BLaER1 treated with 17β-estradiol and CSF1 and Interleukin-3, amounts not matched to agents 10 nM and 100 nM (cell line): ENCODE measurements around the gene MOGAT3.
A peak's percentile ranks its signal among the peaks of the same experiment; 100 is the strongest.

Experiments used
- H3K27ac ChIP-seq, 11 experiments: shearing (Covaris generic); formaldehyde crosslinking; 2 replicates each; pipeline ENCODE4 v1.8.1; 2022
- H3K27me3 ChIP-seq, 11 experiments: shearing (Covaris generic); formaldehyde crosslinking; 2 replicates each; pipeline ENCODE4 v1.8.1; 2022
- H3K36me3 ChIP-seq, 11 experiments: shearing (Covaris generic); formaldehyde crosslinking; 2 replicates each; pipeline ENCODE4 v1.8.1; 2022
- H3K4me1 ChIP-seq, 10 experiments: shearing (Covaris generic); formaldehyde crosslinking; 2 replicates each; pipeline ENCODE4 v1.8.1; 2022
- H3K4me2 ChIP-seq, 11 experiments: shearing (Covaris generic); formaldehyde crosslinking; 2 replicates each; pipeline ENCODE4 v1.8.1; 2022
- H3K4me3 ChIP-seq, 10 experiments: shearing (Covaris generic); formaldehyde crosslinking; 2 replicates each; pipeline ENCODE4 v1.8.1; 2022
- H3K9ac ChIP-seq, 11 experiments: shearing (Covaris generic); formaldehyde crosslinking; 2 replicates each; pipeline ENCODE4 v1.8.1; 2022
- H3K9me3 ChIP-seq, 11 experiments: shearing (Covaris generic); formaldehyde crosslinking; replicated peaks in 1 of 11; 2 replicates each; pipeline ENCODE4 v1.8.1; 2022
- H4K20me1 ChIP-seq, 11 experiments: shearing (Covaris generic); formaldehyde crosslinking; 2 replicates each; pipeline ENCODE4 v1.8.1; 2022
- Cebpa-rat ChIP-seq, 11 experiments: shearing (Covaris generic); IDR thresholded peaks; 2 replicates each; pipeline ENCODE4 v1.8.1; 2022

Gene MOGAT3

DNA sequence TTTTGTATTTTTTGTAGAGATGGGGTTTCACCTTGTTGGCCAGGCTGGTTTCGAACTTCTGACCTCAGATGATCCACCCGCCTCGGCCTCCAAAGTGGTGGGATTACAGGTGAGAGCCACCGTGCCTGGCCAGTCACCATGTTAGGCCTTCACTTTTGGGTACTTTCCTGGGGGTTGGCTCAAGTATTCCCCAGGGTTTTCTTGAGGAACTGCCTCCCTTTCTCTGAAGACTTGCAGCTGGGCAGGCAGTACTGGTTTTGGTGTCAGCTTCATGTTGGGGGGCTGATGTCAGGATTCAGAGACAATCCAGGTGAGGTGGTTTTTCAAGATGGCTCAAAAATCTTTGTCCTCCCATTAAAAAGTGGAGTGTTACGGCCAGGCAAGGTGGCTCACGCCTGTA is 24.8 kb upstream of the MOGAT3 start:
- Histone ChIP-seq H3K27me3 (no peaks in the 10 kb centered on the region), H4K20me1 (peaks cover 0 to 67% (median 22%) of the 10 kb centered on the region in 11 experiments; a peak in 16 of 22 replicates), H3K36me3 (peaks cover 57 to 94% (median 79%) of the 10 kb centered on the region in 11 experiments), H3K9me3 (no peaks in the 10 kb centered on the region), H3K9ac (no peak overlapping the region), H3K4me3 (no peak overlapping the region), H3K4me1 (peaks cover 11 to 46% (median 33%) of the 10 kb centered on the region in 10 experiments; a peak in 19 of 20 replicates), H3K4me2 (peak overlapping the region in 5 of 11 experiments; percentile 2 to 25 (median 9); a peak in 5 of 22 replicates), H3K27ac (no peak overlapping the region)
- TF ChIP-seq Cebpa-rat (IDR thresholded peaks at IDR 0.05), result no peak

DNA sequence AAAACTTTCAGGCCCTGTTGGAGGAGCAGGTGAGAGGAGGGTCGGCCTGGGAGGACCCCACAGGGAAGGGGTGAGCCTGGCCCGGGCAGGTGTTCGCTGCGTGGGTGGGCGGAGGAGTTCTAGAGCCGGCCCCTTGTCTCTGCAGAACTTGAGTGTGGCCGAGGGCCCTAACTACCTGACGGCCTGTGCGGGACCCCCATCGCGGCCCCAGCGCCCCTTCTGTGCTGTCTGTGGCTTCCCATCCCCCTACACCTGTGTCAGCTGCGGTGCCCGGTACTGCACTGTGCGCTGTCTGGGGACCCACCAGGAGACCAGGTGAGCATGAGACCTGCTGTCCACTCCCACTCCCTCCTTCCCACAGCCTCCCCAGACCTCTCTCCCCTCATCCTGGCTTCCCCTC is 22.7 kb upstream of the MOGAT3 start:
- Histone ChIP-seq H3K4me3 (no peak overlapping the region), H4K20me1 (peaks cover 4 to 74% (median 28%) of the 10 kb centered on the region in 11 experiments; a peak in 17 of 22 replicates), H3K36me3 (peaks cover 48 to 80% (median 66%) of the 10 kb centered on the region in 11 experiments), H3K27me3 (no peaks in the 10 kb centered on the region), H3K27ac (no peak overlapping the region), H3K4me2 (no peak overlapping the region), H3K4me1 (peaks cover 28 to 59% (median 47%) of the 10 kb centered on the region in 10 experiments), H3K9me3 (no peaks in the 10 kb centered on the region), H3K9ac (no peak overlapping the region)
- no peak for TF ChIP-seq Cebpa-rat (IDR thresholded peaks at IDR 0.05)

DNA sequence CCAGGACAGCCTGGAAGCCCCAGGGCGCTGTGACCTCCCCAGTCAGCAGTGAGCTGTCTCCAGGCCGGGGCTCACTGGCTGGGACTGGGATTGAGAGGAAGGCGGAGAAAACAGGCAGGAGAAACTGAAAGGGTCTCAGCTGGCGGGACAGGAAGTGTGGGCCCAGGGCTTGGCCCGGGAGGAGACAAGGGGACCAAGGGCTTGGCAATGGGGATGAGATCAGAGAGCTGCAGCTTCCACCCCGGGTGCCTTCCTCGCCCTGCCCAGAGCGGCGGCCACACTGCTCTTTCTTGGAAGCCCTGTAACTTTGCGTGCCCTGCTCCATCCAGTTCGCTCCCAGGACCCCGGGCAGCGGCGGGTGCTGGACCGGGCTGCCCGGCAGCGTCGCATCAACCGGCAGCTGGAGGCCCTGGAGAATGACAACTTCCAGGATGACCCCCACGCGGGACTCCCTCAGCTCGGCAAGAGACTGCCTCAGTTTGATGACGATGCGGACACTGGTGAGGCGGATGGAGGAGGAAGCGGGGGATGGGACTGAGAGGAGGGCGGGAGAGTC is 21.5 kb upstream of the MOGAT3 start:
- TF ChIP-seq Cebpa-rat (IDR thresholded peaks at IDR 0.05), result no peak
- Histone ChIP-seq H3K4me2 (peak overlapping the region in 2 of 11 experiments; percentile 15 to 16; a peak in 1 of 22 replicates), H3K36me3 (peaks cover 39 to 70% (median 57%) of the 10 kb centered on the region in 11 experiments), H3K27me3 (no peaks in the 10 kb centered on the region), H3K4me3 (no peak overlapping the region), H3K9ac (no peak overlapping the region), H4K20me1 (peaks cover 4 to 64% (median 28%) of the 10 kb centered on the region in 11 experiments; a peak in 17 of 22 replicates), H3K9me3 (no peaks in the 10 kb centered on the region), H3K4me1 (peaks cover 27 to 60% (median 48%) of the 10 kb centered on the region in 10 experiments), H3K27ac (peak overlapping the region in 3 of 11 experiments; percentile 9 to 25 (median 20); a peak in 1 of 22 replicates)

DNA sequence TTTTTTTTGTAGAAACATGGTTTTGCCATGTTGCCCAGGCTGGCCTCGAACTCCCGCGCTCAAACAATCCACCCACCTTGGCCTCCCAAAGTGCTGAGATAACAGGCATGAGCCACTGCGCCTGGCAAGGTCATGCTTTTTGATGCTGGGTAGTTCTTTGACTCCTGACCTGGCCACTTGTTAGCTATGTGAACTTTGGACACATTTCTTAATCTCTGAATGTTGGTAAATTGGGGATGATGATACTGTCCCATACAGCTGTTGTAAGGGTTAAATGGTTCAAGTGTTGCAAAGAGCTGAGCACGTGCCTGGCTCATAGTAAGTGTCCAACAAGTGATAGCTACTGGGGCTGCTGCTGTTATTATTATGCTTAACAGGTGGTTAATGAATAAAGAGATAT is 19.5 kb upstream of the MOGAT3 start:
- H3K27me3 ChIP-seq, result no peaks in the 10 kb centered on the region
- H3K4me2 ChIP-seq, result peak overlapping the region in 9 of 11 experiments; percentile 7 to 100 (median 91); a peak in 13 of 22 replicates
- peaks cover 38 to 66% (median 48%) of the 10 kb centered on the region in 10 experiments for H3K4me1 ChIP-seq
- H3K9me3 ChIP-seq, result no peaks in the 10 kb centered on the region
- H4K20me1 ChIP-seq, result peaks cover 4 to 51% (median 28%) of the 10 kb centered on the region in 11 experiments; a peak in 17 of 22 replicates
- no peak for TF ChIP-seq Cebpa-rat (IDR thresholded peaks at IDR 0.05)
- no peak overlapping the region for H3K4me3 ChIP-seq
- peak overlapping the region in 2 of 11 experiments; percentile 82 to 87; a peak in 2 of 22 replicates for H3K9ac ChIP-seq
- no peak overlapping the region for H3K27ac ChIP-seq
- H3K36me3 ChIP-seq, result peaks cover 34 to 59% (median 50%) of the 10 kb centered on the region in 11 experiments

DNA sequence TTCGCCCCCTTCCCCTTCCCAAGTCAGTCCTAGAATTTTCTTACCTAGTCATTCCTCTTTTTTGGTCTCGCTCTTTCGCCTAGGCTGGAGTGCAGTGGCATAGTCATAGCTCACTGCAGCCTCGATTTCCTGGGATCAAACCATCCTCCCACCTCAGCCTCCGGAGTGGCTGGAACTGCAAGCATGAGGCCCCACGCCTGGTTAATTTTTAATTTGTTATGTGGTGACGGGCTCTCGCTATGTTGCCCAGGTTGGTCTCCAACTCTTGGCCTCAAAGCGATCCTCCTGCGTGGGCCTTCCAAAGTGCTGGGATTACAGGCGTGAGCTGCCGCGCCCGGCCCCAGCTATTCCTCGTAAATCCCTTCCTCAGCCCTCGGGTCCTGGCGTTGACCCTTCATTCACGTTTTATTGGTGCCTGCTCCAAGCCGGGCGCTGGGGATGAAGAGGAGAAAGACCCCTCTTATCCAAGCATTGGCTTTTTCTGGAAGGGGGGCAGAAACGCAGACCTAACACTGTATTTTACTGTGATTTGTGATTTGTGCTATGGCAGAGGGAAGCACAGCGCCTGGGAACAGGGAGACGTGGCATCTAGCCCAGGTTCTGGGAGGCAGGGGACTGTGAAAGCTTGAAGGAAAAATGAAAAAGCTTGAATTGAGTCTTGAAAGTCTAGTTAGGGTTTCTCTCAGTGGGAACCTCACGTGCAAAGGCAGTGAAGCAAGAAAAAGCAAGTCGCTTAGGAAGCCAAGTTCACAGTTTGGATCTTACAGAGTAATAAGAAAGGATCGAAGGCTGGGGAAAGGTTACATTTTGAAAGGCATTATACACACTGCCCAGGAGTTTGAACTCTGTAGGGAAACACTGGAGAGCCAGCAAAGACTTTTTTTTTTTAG is 17.6 kb upstream of the MOGAT3 start:
- H3K9me3 ChIP-seq, result no peaks in the 10 kb centered on the region
- peaks cover 16 to 59% (median 49%) of the 10 kb centered on the region in 11 experiments for H3K36me3 ChIP-seq
- peak overlapping the region; percentile 77 to 91 (median 82) for H3K9ac ChIP-seq
- no peak for TF ChIP-seq Cebpa-rat (IDR thresholded peaks at IDR 0.05)
- H3K4me2 ChIP-seq, result peak overlapping the region; percentile 88 to 100 (median 93)
- peak overlapping the region; percentile 73 to 90 (median 80) for H3K4me3 ChIP-seq
- H3K4me1 ChIP-seq, result peaks cover 35 to 69% (median 54%) of the 10 kb centered on the region in 10 experiments
- no peaks in the 10 kb centered on the region for H3K27me3 ChIP-seq
- H3K27ac ChIP-seq, result peak overlapping the region; percentile 76 to 96 (median 84)
- H4K20me1 ChIP-seq, result peaks cover 4 to 39% (median 25%) of the 10 kb centered on the region in 11 experiments; a peak in 17 of 22 replicates

DNA sequence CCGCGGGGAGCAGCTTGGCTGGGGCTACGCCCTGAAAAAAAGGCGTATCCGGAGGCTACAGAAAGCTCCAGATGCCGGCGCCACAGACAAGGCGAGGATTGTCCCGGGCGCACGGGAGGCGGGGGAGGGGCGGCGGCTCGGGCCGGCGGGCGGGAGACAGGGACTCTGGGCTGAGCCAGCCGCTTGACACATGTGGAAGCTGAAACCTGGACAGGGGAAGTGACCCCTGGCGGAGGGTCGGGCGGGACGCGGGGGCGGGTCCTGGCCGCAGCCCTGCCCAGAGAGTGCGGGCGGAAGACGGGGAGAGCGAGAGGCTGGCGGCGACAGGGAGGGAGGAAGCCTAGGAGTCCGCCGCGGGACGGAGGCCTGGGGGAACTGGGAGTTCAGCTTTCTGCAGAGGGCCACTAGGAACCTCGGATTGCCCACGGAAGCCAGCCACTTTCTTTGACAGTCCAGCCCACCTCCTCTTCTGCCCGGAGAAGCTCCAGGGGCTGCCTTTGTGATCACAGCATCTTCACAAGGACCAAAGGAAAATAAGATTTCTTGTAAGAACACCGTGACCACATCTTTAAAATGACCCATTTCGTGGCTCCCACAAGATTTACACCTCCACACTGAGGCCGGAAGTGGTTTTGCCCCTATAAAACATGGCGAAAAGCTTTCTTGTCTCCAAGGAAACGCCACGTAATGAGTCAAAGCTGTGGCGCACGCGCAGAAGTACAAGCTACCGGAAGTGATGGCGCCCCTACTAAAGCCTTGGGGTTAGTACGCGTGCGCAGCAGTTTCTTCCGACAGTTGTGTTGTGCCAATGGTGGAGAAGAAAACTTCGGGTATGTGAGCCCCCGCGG is 16.8 kb upstream of the MOGAT3 start, which contains the start of the genes PLOD3 and ZNHIT1:
PLOD3 (minus strand) TSS at position 194 of the 848 bp plus-strand sequence. CDS start 307 bp downstream, outside the sequence.
ZNHIT1 (plus strand) TSS at position 778 of the 848 bp plus-strand sequence; CDS start at position 809, 31 bp downstream.
- TF ChIP-seq Cebpa-rat (IDR thresholded peaks at IDR 0.05), result no peak
- peak within 1 kb of the TSS; percentile 73 to 90 (median 80) for H3K4me3 ChIP-seq

DNA sequence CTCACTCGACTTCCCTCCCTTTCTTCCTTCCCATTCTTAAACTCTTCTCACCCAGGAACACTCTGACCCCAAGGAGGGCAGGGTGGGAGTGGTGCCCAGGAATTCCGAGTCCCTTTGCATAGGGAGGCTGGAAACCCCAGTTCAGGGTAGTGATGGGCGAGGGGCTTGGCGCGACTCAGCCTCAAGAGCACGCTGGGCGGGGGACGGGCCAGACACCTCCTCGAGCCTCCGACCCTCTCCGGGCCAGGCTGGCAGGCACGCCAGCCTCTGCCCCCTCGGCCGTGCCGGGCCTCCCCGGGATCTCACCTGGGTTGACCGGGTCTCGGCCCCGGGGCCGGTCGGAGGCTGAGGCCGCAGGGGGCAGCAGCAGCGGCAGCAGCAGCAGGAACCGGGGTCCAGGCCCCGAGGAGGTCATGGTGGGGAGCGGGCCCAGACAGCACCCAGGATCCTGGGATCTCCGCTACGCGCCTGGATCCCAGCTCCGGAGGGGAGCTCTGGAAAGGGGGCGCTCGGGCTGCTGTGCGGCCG is 16.1 kb upstream of the MOGAT3 start:
- TF ChIP-seq Cebpa-rat (IDR thresholded peaks at IDR 0.05), result no peak
- peak overlapping the region; percentile 76 to 96 (median 84); a peak in 21 of 22 replicates for H3K27ac ChIP-seq
- peak overlapping the region; percentile 88 to 100 (median 95) for H3K4me2 ChIP-seq

More for the DNA sequence above, 16.8 kb upstream of the MOGAT3 start, which contains the start of the genes PLOD3 and ZNHIT1:
- no peaks in the 10 kb centered on the region for H3K27me3 ChIP-seq
- H3K4me1 ChIP-seq, result peaks cover 35 to 67% (median 54%) of the 10 kb centered on the region in 10 experiments
- peak within 1 kb of the TSS; percentile 76 to 96 (median 84) for H3K27ac ChIP-seq
- no peaks in the 10 kb centered on the region for H3K9me3 ChIP-seq
- H3K36me3 ChIP-seq, result peaks cover 7 to 57% (median 45%) of the 10 kb centered on the region in 11 experiments
- H4K20me1 ChIP-seq, result peaks cover 4 to 33% (median 24%) of the 10 kb centered on the region in 11 experiments; a peak in 17 of 22 replicates
- H3K9ac ChIP-seq, result peak within 1 kb of the TSS; percentile 77 to 91 (median 82)
- peak within 1 kb of the TSS; percentile 88 to 100 (median 95) for H3K4me2 ChIP-seq

More for the DNA sequence above, 16.1 kb upstream of the MOGAT3 start:
- H3K4me3 ChIP-seq, result peak overlapping the region; percentile 73 to 90 (median 80)
- H3K4me1 ChIP-seq, result peaks cover 35 to 60% (median 51%) of the 10 kb centered on the region in 10 experiments
- H3K9me3 ChIP-seq, result no peaks in the 10 kb centered on the region
- H4K20me1 ChIP-seq, result peaks cover 4 to 33% (median 19%) of the 10 kb centered on the region in 11 experiments; a peak in 17 of 22 replicates
- peak overlapping the region; percentile 77 to 91 (median 82) for H3K9ac ChIP-seq
- no peaks in the 10 kb centered on the region for H3K27me3 ChIP-seq
- peaks cover 8 to 57% (median 45%) of the 10 kb centered on the region in 11 experiments for H3K36me3 ChIP-seq
